Osteoblast (primary cell): ENCODE data around the gene DTX2. TPM values are rescaled to one million over a fixed set of nuclear protein-coding genes. Genes with fewer than 3 reads are reported as not detected.
"Not testable (repeated sequence)": the region's sequence is repeated elsewhere in the genome, so short reads cannot be mapped to it uniquely, and the experiment has no call there.

Experiments
- DNase-seq: peaks from one replicate; pipeline ENCODE4 v3.0.0; 2011; ENCODE audit warnings: low spot score, mixed read lengths; ENCODE audit not compliant: insufficient read length; ENCODE audit errors: missing footprints
- H2AFZ ChIP-seq: 2 replicates; pipeline ENCODE4 v1.6.0; 2011; ENCODE audit warnings: mild to moderate bottlenecking, low read length
- H3K27ac ChIP-seq: 2 replicates; pipeline ENCODE4 v1.5.1; 2011; ENCODE audit warnings: mild to moderate bottlenecking, low read depth, low read length, moderate library complexity
- H3K27me3 ChIP-seq: 2 replicates; pipeline ENCODE4 v1.6.0; 2012; ENCODE audit warnings: mild to moderate bottlenecking, control low read depth, inconsistent platforms, low read length, moderate library complexity; ENCODE audit not compliant: insufficient read depth
- H3K36me3 ChIP-seq: 2 replicates; pipeline ENCODE4 v1.5.1; 2011; ENCODE audit warnings: mild to moderate bottlenecking, low read length, control low read depth, moderate library complexity; ENCODE audit not compliant: insufficient read depth
- H3K4me1 ChIP-seq: 2 replicates; pipeline ENCODE4 v1.5.1; 2011; ENCODE audit warnings: mild to moderate bottlenecking, low read length, control low read depth, moderate library complexity; ENCODE audit not compliant: insufficient read depth
- H3K4me2 ChIP-seq: 2 replicates; pipeline ENCODE4 v1.6.0; 2011; ENCODE audit warnings: mild to moderate bottlenecking, low read length; ENCODE audit not compliant: insufficient read depth
- H3K4me3 ChIP-seq: fragments of 200-600 bp; sonication (generic); 3 replicates; pipeline ENCODE4 v1.5.1; 2012; ENCODE audit warnings: mild to moderate bottlenecking, low read length, inconsistent platforms; ENCODE audit not compliant: insufficient read depth
- H3K79me2 ChIP-seq: 2 replicates; pipeline ENCODE4 v1.6.0; 2012; ENCODE audit warnings: mild to moderate bottlenecking, low read length, control low read depth, inconsistent platforms; ENCODE audit not compliant: insufficient read depth
- H3K9me3 ChIP-seq: 2 replicates; pipeline ENCODE4 v1.5.1; 2011; ENCODE audit warnings: low read depth, low read length, control low read depth
- H4K20me1 ChIP-seq: 2 replicates; pipeline ENCODE4 v1.6.0; 2012; ENCODE audit warnings: mild to moderate bottlenecking, low read length, control low read depth; ENCODE audit not compliant: insufficient read depth
- total RNA-seq: library from RNA; depleted of rRNA; stranded (reverse); fragments of >200 nt; gene quantifications from 2 replicates; pipeline ENCODE4 v1.2.3, GENCODE V29; 2012

DTX2 gene
- total RNA-seq, 1 donor, result 14.5 TPM

GRCh38 chr7:76473097-76473496 lies 11.6 kb downstream of the DTX2 start:
- H3K4me3 ChIP-seq, H3K9me3 ChIP-seq, H4K20me1 ChIP-seq, H3K36me3 ChIP-seq, H3K27ac ChIP-seq, H3K79me2 ChIP-seq, H3K27me3 ChIP-seq, H3K4me2 ChIP-seq, H2AFZ ChIP-seq, DNase-seq, H3K4me1 ChIP-seq: not testable (repeated sequence)

DNA sequence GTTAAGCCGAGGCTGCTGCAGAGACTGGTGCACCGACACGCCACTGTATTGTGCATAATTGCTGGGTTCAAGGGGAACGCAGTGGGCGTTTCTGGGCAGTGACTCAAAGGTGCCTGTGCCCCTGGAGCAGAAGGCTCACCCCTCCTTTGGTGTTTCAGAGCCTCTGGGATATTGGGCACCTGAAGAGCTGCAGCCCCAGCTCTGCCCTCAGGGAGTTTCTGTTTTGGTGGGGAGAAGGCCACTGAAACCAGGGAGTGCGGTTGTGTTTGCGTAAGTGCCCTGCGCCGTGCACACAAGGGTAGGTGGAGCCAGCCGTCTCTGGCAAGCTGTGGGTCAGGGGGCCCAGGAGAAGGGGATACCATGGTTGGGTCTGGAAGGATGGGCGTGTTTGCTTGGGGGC lies 14.8 kb downstream of the DTX2 start:
- not testable (repeated sequence) for H3K4me1 ChIP-seq, H3K79me2 ChIP-seq, H2AFZ ChIP-seq, H3K27ac ChIP-seq, H3K4me3 ChIP-seq, H3K9me3 ChIP-seq, H3K36me3 ChIP-seq, H4K20me1 ChIP-seq, H3K27me3 ChIP-seq, DNase-seq, H3K4me2 ChIP-seq

- not testable (repeated sequence) for H3K4me1 ChIP-seq, H3K27me3 ChIP-seq, H3K9me3 ChIP-seq, H3K79me2 ChIP-seq, H3K4me2 ChIP-seq, H2AFZ ChIP-seq, H3K36me3 ChIP-seq, H3K27ac ChIP-seq, H3K4me3 ChIP-seq, DNase-seq, H4K20me1 ChIP-seq
These were observed 15.4 kb downstream of the DTX2 start for GRCh38 chr7:76476742-76477474.

DNA sequence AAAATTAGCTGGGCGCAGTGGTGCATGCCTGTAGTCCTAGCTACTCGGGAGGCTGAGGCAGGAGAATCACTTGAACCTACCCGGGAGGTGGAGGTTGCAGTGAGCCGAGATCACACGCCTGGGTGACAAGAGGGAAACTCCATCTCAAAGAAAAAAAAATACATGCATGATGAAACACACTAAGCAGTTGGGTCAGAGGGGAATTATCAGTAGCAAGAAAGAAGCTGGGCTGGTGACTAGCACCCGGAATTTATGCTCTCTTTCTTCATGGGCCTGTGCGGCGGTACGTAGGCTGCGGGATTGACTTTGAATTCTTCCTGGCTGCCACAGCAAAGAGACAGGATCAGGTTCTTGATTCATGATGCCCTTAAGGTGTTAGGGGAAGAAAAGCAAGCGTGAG lies 18.1 kb downstream of the DTX2 start:
- not testable (repeated sequence) for H4K20me1 ChIP-seq, H3K27ac ChIP-seq, H2AFZ ChIP-seq, H3K36me3 ChIP-seq, H3K4me1 ChIP-seq, DNase-seq, H3K27me3 ChIP-seq, H3K9me3 ChIP-seq, H3K4me2 ChIP-seq, H3K79me2 ChIP-seq, H3K4me3 ChIP-seq

GRCh38 chr7:76480403-76481253 lies 19.1 kb downstream of the DTX2 start:
- not testable (repeated sequence) for H3K4me1 ChIP-seq, H3K79me2 ChIP-seq, H3K9me3 ChIP-seq, H3K4me2 ChIP-seq, H3K36me3 ChIP-seq, H3K4me3 ChIP-seq, H4K20me1 ChIP-seq, H2AFZ ChIP-seq, H3K27me3 ChIP-seq, H3K27ac ChIP-seq, DNase-seq

DNA sequence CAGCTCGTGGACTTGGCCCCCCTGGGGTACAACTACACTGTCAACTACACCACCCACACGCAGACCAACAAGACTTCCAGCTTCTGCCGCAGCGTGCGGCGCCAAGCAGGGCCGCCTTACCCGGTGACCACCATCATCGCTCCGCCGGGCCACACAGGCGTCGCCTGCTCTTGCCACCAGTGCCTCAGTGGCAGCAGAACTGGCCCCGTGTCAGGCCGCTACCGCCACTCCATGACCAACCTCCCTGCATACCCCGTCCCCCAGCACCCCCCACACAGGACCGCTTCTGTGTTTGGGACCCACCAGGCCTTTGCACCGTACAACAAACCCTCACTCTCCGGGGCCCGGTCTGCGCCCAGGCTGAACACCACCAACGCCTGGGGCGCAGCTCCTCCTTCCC lies 21.2 kb downstream of the DTX2 start:
- H3K36me3 ChIP-seq, H2AFZ ChIP-seq, H3K27ac ChIP-seq, H3K4me3 ChIP-seq, H3K4me2 ChIP-seq, H3K4me1 ChIP-seq, H3K27me3 ChIP-seq, H4K20me1 ChIP-seq, H3K9me3 ChIP-seq, DNase-seq, H3K79me2 ChIP-seq: not testable (repeated sequence)

GRCh38 chr7:76483081-76483480 lies 21.6 kb downstream of the DTX2 start:
- H3K27me3 ChIP-seq, H3K4me1 ChIP-seq, H3K36me3 ChIP-seq, H4K20me1 ChIP-seq, H3K27ac ChIP-seq, H3K4me3 ChIP-seq, H3K4me2 ChIP-seq, DNase-seq, H3K79me2 ChIP-seq, H3K9me3 ChIP-seq, H2AFZ ChIP-seq: not testable (repeated sequence)

DNA sequence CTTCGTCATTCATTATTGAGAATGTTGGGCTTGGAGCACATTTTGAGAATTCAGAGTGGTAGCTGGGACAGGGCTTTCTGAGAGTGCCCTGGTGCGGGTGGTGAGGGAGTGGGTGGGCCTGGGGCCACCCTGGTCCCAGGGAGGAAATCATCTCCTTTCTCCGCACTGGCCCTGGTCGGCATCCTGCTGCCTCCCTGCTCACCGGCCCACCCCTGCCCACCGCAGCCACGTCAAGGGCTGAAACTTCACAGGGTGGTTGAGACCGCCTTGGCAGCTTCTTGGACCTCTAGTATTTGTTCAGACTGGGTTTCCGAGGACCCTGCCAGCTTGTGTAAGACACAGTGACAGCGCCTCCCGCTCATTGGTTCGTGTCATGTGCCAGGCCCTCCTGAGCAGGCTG lies 22.9 kb downstream of the DTX2 start:
- H3K4me3 ChIP-seq, H3K4me2 ChIP-seq, H3K27me3 ChIP-seq, H4K20me1 ChIP-seq, DNase-seq, H3K79me2 ChIP-seq, H3K36me3 ChIP-seq, H2AFZ ChIP-seq, H3K27ac ChIP-seq, H3K4me1 ChIP-seq, H3K9me3 ChIP-seq: not testable (repeated sequence)
